Measurements from ENCODE around the gene KATNBL1.

DNA sequence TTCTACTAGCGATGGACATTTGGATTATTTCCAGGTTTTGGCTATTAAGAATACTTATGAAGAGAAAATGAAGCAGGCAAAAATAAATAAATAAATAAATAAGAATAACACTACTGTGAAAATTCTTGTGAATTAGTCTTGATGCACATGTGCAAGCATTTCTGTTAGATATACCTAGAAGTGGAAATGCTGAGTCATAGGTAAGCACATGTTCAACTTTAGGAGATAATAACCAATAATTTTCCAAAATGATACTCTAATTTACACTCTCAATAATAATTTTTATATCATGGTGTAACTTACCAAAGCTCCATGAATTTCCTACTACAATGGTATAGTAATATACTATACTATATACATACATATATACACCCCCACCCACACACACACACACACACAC lies 38.3 kb upstream of the KATNBL1 start:
- TF ChIP-seq, protein P1, sequence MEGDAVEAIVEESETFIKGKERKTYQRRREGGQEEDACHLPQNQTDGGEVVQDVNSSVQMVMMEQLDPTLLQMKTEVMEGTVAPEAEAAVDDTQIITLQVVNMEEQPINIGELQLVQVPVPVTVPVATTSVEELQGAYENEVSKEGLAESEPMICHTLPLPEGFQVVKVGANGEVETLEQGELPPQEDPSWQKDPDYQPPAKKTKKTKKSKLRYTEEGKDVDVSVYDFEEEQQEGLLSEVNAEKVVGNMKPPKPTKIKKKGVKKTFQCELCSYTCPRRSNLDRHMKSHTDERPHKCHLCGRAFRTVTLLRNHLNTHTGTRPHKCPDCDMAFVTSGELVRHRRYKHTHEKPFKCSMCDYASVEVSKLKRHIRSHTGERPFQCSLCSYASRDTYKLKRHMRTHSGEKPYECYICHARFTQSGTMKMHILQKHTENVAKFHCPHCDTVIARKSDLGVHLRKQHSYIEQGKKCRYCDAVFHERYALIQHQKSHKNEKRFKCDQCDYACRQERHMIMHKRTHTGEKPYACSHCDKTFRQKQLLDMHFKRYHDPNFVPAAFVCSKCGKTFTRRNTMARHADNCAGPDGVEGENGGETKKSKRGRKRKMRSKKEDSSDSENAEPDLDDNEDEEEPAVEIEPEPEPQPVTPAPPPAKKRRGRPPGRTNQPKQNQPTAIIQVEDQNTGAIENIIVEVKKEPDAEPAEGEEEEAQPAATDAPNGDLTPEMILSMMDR (IDR thresholded peaks at IDR 0.05), result no peak
- no peak for TF ChIP-seq ZFX (IDR thresholded peaks at IDR 0.05; ENCODE audit: borderline replicate concordance)
